ENCODE results near the gene HMCN2. TPM values are rescaled to one million over a fixed set of nuclear protein-coding genes. Genes with fewer than 3 reads are reported as not detected.

The HMCN2 gene
- total RNA-seq = 8.6 TPM
- polyA plus RNA-seq (ENCODE audit: insufficient read depth, low read depth, low replicate concordance) = 0.99 TPM
- long read RNA-seq, donor 1 = 0 reads
- long read RNA-seq, donor 2 = 0 reads
- long read RNA-seq, donor 3 = 0 reads
- long read RNA-seq, donor 4 = 0 reads
- long read RNA-seq, donor 5 = 0 reads
- long read RNA-seq, donor 6 = 0 reads
- long read RNA-seq, donor 7, partial matches to known transcripts = 5 of 8 reads
- long read RNA-seq, donor 7, other reads (novel, unspliced or antisense) = 3 of 8 reads
- long read RNA-seq, donor 8 = 0 reads
- long read RNA-seq, donor 9 = 0 reads
- long read RNA-seq, donor 10 = 0 reads

- Histone ChIP-seq H3K4me1 (ENCODE audit: control insufficient read depth in 2 of 3, insufficient read depth in 2 of 3, low read depth in 1 of 3, low read length in 3 of 3) (peaks cover 0 to 2% (median 0%) of the 10 kb centered on the region in 3 donors), H3K9me3 (ENCODE audit: control insufficient read depth in 2 of 3, insufficient read depth in 1 of 3, low read length in 3 of 3) (no peaks in the 10 kb centered on the region), H3K36me3 (ENCODE audit: control insufficient read depth in 2 of 3, insufficient read depth in 3 of 3, low read length in 3 of 3) (no peaks in the 10 kb centered on the region), H3K27ac (ENCODE audit: low read depth in 2 of 2, low read length in 2 of 2) (no peak within 1 kb of the TSS), H3K27me3 (ENCODE audit: control insufficient read depth, insufficient read depth, low read length) (peaks cover 9% of the 10 kb centered on the region), H3K9ac (ENCODE audit: low read length in 3 of 3) (no peak within 1 kb of the TSS), H3K4me3 (ENCODE audit: low read length in 3 of 3) (no peak within 1 kb of the TSS)
- intact Hi-C loops (cut with DNase I) = no loop called here
- TF ChIP-seq CTCF (IDR thresholded peaks at IDR 0.05; ENCODE audit: borderline replicate concordance, extremely low read depth, insufficient read depth) = no peak
- DNase-seq = peak; percentile 67 to 79 (median 75)
- FAIRE-seq = no peak
These were observed at the start of gene HMCN2 for GRCh38 chr9:130265431-130266235. Gene HMCN2, plus strand, starts transcription at chr9:130265760. Its CDS starts 119 bp downstream, at chr9:130265879.

- TF ChIP-seq CTCF (IDR thresholded peaks at IDR 0.05; ENCODE audit: borderline replicate concordance, extremely low read depth, insufficient read depth) = no peak
- Histone ChIP-seq H3K27me3 (ENCODE audit: control insufficient read depth, insufficient read depth, low read length) (no peaks in the 10 kb centered on the region), H3K9me3 (ENCODE audit: control insufficient read depth in 2 of 3, insufficient read depth in 1 of 3, low read length in 3 of 3) (no peaks in the 10 kb centered on the region), H3K27ac (ENCODE audit: low read depth in 2 of 2, low read length in 2 of 2) (no peak overlapping the region), H3K9ac (ENCODE audit: low read length in 3 of 3) (no peak overlapping the region), H3K36me3 (ENCODE audit: control insufficient read depth in 2 of 3, insufficient read depth in 3 of 3, low read length in 3 of 3) (peaks cover 0 to 6% (median 4%) of the 10 kb centered on the region in 3 donors), H3K4me1 (ENCODE audit: control insufficient read depth in 2 of 3, insufficient read depth in 2 of 3, low read depth in 1 of 3, low read length in 3 of 3) (peaks cover 0 to 10% (median 0%) of the 10 kb centered on the region in 3 donors), H3K4me3 (ENCODE audit: low read length in 3 of 3) (no peak overlapping the region)
- no peak for DNase-seq
- no peak for FAIRE-seq
- intact Hi-C loops (cut with DNase I) = no loop called here
These were observed 47.7 kb upstream of the HMCN2 start for GRCh38 chr9:130217838-130218237.

- peaks cover 0 to 8% (median 0%) of the 10 kb centered on the region in 3 donors for H3K4me1 ChIP-seq (ENCODE audit: control insufficient read depth in 2 of 3, insufficient read depth in 2 of 3, low read depth in 1 of 3, low read length in 3 of 3)
- no peaks in the 10 kb centered on the region for H3K27me3 ChIP-seq (ENCODE audit: control insufficient read depth, insufficient read depth, low read length)
- H3K9me3 ChIP-seq (ENCODE audit: control insufficient read depth in 2 of 3, insufficient read depth in 1 of 3, low read length in 3 of 3) = no peaks in the 10 kb centered on the region
- no peak overlapping the region for H3K9ac ChIP-seq (ENCODE audit: low read length in 3 of 3)
- DNase-seq (peak in 3 of 5 donors; percentile 58 to 71 (median 62)), FAIRE-seq (no peak)
- intact Hi-C loops (cut with DNase I) = no loop called here
- peak overlapping the region; percentile 6 to 14 for H3K27ac ChIP-seq (ENCODE audit: low read depth in 2 of 2, low read length in 2 of 2)
- H3K36me3 ChIP-seq (ENCODE audit: control insufficient read depth in 2 of 3, insufficient read depth in 3 of 3, low read length in 3 of 3) = peaks cover 0 to 6% (median 4%) of the 10 kb centered on the region in 3 donors
- no peak for TF ChIP-seq CTCF (IDR thresholded peaks at IDR 0.05; ENCODE audit: borderline replicate concordance, extremely low read depth, insufficient read depth)
- no peak overlapping the region for H3K4me3 ChIP-seq (ENCODE audit: low read length in 3 of 3)
These were observed 45.9 kb upstream of the HMCN2 start for GRCh38 chr9:130219661-130220096.
